GM21528 (cell line): ENCODE data around the gene TMEM94.
"Not testable (repeated sequence)": the region's sequence is repeated elsewhere in the genome, so short reads cannot be mapped to it uniquely, and the experiment has no call there.

ENCODE experiments used
- ATAC-seq: cut with Tn5 transposase; IDR thresholded peaks from one replicate; pipeline ENCODE4 v1.9.1; 2021; ENCODE audit warnings: mild to moderate bottlenecking, moderate library complexity; ENCODE audit not compliant: unreplicated experiment, low FRiP score

The TMEM94 gene

GRCh38 chr17:75507733-75508719 is 51.6 kb downstream of the TMEM94 start:
- ATAC-seq: no peak

GRCh38 chr17:75508931-75509361 is 52.5 kb downstream of the TMEM94 start:
- ATAC-seq: no peak

GRCh38 chr17:75509528-75510258 is 53.3 kb downstream of the TMEM94 start:
- ATAC-seq: no peak

- no peak for ATAC-seq
These were observed 54.8 kb downstream of the TMEM94 start for GRCh38 chr17:75511270-75511609.

GRCh38 chr17:75511610-75512575 is 55.5 kb downstream of the TMEM94 start:
- ATAC-seq: no peak

GRCh38 chr17:75512926-75513640 is 56.6 kb downstream of the TMEM94 start:
- no peak for ATAC-seq

- ATAC-seq: no peak
These were observed 57.2 kb downstream of the TMEM94 start for GRCh38 chr17:75513641-75514000.

- no peak for ATAC-seq
These were observed 58.0 kb downstream of the TMEM94 start for GRCh38 chr17:75514299-75514918.

- no peak for ATAC-seq
These were observed 58.6 kb downstream of the TMEM94 start for GRCh38 chr17:75514919-75515495.

GRCh38 chr17:75515496-75516254 is 59.2 kb downstream of the TMEM94 start, which contains the start of gene CASKIN2:
Gene CASKIN2 (minus strand): TSS chr17:75515537. CDS start chr17:75513804, 1,733 bp downstream.
- ATAC-seq: peak; percentile 36

GRCh38 chr17:75516255-75516618 is 59.8 kb downstream of the TMEM94 start, which contains the start of gene TSEN54:
Gene TSEN54 (plus strand): TSS chr17:75516528. CDS start chr17:75516561, 33 bp downstream.
- ATAC-seq: peak; percentile 70

GRCh38 chr17:75516619-75517296 is 60.3 kb downstream of the TMEM94 start:
- peak; percentile 19 for ATAC-seq

GRCh38 chr17:75517297-75517865 is 60.9 kb downstream of the TMEM94 start:
- no peak for ATAC-seq

GRCh38 chr17:75518201-75518600 is 61.8 kb downstream of the TMEM94 start:
- no peak for ATAC-seq

- no peak for ATAC-seq
These were observed 62.6 kb downstream of the TMEM94 start for GRCh38 chr17:75518983-75519537.

GRCh38 chr17:75520413-75520812 is 64.0 kb downstream of the TMEM94 start:
- not testable (repeated sequence) for ATAC-seq

- ATAC-seq: no peak
These were observed 64.9 kb downstream of the TMEM94 start for GRCh38 chr17:75521290-75521689.
